GM21447 (cell line): ENCODE data around the gene IFNA7.
"Not testable (repeated sequence)": the region's sequence is repeated elsewhere in the genome, so short reads cannot be mapped to it uniquely, and the experiment has no call there.

Source experiments
- ATAC-seq: cut with Tn5 transposase; IDR thresholded peaks from one replicate; pipeline ENCODE4 v1.9.1; 2021; ENCODE audit not compliant: unreplicated experiment

The IFNA7 gene

GRCh38 chr9:21182810-21183736 lies 18.9 kb downstream of the IFNA7 start:
- peak; percentile 98 for ATAC-seq

GRCh38 chr9:21174671-21175070 lies 27.3 kb downstream of the IFNA7 start:
- ATAC-seq = no peak

GRCh38 chr9:21172156-21172555 lies 29.8 kb downstream of the IFNA7 start:
- no peak for ATAC-seq

GRCh38 chr9:21171351-21171750 lies 30.7 kb downstream of the IFNA7 start:
- ATAC-seq = no peak

- ATAC-seq = not testable (repeated sequence)
These were observed 35.4 kb downstream of the IFNA7 start, which contains the start of gene IFNA21 for GRCh38 chr9:21166560-21166959. TSS of gene IFNA21 (minus strand) at chr9:21166660. CDS start at chr9:21166612, 48 bp downstream.

GRCh38 chr9:21165516-21165915 lies 36.5 kb downstream of the IFNA7 start:
- ATAC-seq = no peak

GRCh38 chr9:21160178-21160577 lies 41.8 kb downstream of the IFNA7 start:
- peak; percentile 96 for ATAC-seq

- ATAC-seq = no peak
These were observed 46.5 kb downstream of the IFNA7 start for GRCh38 chr9:21155501-21155900.

- ATAC-seq = peak; percentile 91
These were observed 47.9 kb downstream of the IFNA7 start for GRCh38 chr9:21154018-21154608.

GRCh38 chr9:21153336-21154017 lies 48.5 kb downstream of the IFNA7 start:
- ATAC-seq = peak; percentile 38
